NCI-H2081 (cell line): ENCODE data around the gene UQCRFS1.

Source experiments
- DNase-seq, 2 experiments: peaks; one replicate each; lab custom pipeline; 2025; lab: John Stamatoyannopoulos, UW

Gene UQCRFS1

GRCh38 chr19:29155683-29156082, 57.3 kb downstream of the UQCRFS1 start:
- no peak for DNase-seq
